Colon (tissue), 2 donors: ENCODE data around the gene TPSD1.

Experiments
- FAIRE-seq: peaks from 2 replicates; lab custom pipeline; 2012; peaks lifted over from hg19 to GRCh38; lab: Jason Lieb, UNC
- donor health status: control.
- donor health status: control.

Gene TPSD1

GRCh38 chr16:1299868-1300203, 44.0 kb downstream of the TPSD1 start:
- no peak for FAIRE-seq

- no peak for FAIRE-seq
Observed at GRCh38 chr16:1300664-1301476, 45.0 kb downstream of the TPSD1 start.

GRCh38 chr16:1301562-1301961, 45.7 kb downstream of the TPSD1 start:
- FAIRE-seq = no peak

- no peak for FAIRE-seq
Observed at GRCh38 chr16:1305823-1306222, 50.0 kb downstream of the TPSD1 start.

GRCh38 chr16:1306334-1306733, 50.5 kb downstream of the TPSD1 start:
- FAIRE-seq = no peak

GRCh38 chr16:1308036-1308976, 52.4 kb downstream of the TPSD1 start:
- FAIRE-seq = no peak
